ENCODE measurements around the gene GEMIN5.
"Not testable (repeated sequence)": the region's sequence is repeated elsewhere in the genome, so short reads cannot be mapped to it uniquely, and the experiment has no call there.

GEMIN5 gene, protein sequence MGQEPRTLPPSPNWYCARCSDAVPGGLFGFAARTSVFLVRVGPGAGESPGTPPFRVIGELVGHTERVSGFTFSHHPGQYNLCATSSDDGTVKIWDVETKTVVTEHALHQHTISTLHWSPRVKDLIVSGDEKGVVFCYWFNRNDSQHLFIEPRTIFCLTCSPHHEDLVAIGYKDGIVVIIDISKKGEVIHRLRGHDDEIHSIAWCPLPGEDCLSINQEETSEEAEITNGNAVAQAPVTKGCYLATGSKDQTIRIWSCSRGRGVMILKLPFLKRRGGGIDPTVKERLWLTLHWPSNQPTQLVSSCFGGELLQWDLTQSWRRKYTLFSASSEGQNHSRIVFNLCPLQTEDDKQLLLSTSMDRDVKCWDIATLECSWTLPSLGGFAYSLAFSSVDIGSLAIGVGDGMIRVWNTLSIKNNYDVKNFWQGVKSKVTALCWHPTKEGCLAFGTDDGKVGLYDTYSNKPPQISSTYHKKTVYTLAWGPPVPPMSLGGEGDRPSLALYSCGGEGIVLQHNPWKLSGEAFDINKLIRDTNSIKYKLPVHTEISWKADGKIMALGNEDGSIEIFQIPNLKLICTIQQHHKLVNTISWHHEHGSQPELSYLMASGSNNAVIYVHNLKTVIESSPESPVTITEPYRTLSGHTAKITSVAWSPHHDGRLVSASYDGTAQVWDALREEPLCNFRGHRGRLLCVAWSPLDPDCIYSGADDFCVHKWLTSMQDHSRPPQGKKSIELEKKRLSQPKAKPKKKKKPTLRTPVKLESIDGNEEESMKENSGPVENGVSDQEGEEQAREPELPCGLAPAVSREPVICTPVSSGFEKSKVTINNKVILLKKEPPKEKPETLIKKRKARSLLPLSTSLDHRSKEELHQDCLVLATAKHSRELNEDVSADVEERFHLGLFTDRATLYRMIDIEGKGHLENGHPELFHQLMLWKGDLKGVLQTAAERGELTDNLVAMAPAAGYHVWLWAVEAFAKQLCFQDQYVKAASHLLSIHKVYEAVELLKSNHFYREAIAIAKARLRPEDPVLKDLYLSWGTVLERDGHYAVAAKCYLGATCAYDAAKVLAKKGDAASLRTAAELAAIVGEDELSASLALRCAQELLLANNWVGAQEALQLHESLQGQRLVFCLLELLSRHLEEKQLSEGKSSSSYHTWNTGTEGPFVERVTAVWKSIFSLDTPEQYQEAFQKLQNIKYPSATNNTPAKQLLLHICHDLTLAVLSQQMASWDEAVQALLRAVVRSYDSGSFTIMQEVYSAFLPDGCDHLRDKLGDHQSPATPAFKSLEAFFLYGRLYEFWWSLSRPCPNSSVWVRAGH (N-terminal part only)

GRCh38 chr5:154937718-154938466, at the start of gene GEMIN5:
GEMIN5 (minus strand) TSS chr5:154938211; CDS start chr5:154938133, 78 bp downstream.
- peak; percentile 88 for DNase-seq

GRCh38 chr5:154986151-154986550, 48.1 kb upstream of the GEMIN5 start:
- DNase-seq, result no peak

GRCh38 chr5:154984946-154985516, 47.0 kb upstream of the GEMIN5 start:
- no peak for DNase-seq

GRCh38 chr5:154978294-154978693, 40.3 kb upstream of the GEMIN5 start:
- not testable (repeated sequence) for DNase-seq

DNA sequence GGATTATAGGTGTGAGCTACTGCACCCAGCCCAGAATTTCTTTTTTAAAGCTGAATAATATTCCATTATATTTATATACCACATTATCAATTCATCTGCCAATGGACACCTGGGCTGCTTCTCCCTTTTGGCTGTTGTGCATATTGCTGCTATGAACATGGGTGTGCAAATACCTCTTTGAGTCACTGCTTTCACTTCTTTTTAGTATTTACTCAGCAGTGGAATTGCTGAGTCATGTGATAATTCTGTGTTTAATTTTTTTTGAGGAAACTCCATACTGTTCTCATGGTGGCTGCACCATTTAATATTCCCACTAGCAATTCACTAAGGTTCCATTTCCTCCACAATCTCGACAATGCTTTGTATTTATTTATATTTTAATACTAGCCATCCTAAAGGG, 39.4 kb upstream of the GEMIN5 start:
- no peak for DNase-seq

DNA sequence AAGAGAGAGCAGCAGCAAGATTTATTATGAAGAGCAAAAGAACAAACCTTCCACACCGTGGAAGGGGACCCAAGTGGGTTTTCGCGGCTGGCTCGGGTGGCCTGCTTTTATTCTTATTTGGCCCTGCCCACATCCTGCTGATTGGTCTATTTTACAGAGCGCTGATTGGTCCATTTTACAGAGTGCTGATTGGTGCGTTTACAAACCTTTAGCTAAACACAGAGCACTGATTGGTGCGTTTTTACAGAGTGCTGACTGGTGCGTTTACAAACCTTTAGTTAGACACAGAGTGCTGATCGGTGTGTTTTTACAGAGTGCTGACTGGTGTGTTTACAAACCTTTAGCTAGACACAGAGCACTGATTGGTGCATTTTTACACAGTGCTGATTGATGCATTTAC, 38.1 kb upstream of the GEMIN5 start:
- DNase-seq, result not testable (repeated sequence)

DNA sequence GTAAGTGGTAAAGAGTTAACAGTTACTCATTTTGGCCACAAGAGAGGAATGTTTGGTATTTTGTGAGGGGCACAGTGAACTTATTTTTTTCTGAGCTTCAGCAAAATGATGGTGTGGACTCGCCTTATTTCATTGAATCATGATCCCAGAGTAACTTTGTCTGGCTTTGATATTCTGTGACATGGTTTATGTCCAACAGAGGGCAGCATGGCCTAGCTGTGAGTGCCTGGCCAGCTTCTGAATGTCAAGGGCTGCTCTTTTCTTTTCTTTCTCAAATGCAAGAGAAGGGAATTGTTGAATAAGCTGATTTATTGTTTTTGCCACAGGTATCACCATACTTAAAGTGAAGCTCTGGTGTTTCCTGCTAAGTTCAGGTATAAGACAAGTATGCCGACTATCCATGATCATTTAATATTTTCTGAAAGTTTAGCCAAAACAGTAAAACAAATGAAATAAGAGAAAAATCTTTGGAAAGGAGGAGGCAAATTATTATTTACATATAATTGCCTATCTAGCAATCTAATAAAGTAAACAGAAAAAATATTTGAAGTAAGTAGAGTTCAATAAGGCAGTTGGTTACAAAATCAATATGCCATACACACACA, 34.6 kb upstream of the GEMIN5 start:
- DNase-seq, result no peak

GRCh38 chr5:154971501-154971900, 33.5 kb upstream of the GEMIN5 start:
- DNase-seq, result no peak

DNA sequence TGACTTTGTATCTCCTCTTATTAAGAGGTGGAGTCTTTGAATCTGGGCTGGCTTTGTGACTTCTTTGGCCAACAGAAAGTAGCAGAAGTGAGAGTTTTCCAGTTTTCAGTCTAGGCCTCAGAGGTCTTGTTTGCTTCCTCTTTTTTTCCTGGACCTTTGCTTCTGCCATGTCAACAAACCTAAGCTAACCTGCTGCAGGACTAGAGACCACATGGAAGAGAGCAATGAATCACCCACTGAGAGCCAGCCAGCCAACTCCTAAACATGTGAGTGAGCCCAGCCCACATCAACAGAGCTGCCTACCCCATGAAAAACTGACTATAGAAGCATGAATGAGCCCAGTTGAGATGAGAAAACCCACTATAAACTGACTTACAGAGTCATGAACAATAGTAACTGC, 32.7 kb upstream of the GEMIN5 start:
- no peak for DNase-seq

- DNase-seq, result no peak
Observed at GRCh38 chr5:154968953-154969352, 30.9 kb upstream of the GEMIN5 start.

- DNase-seq, result peak; percentile 6
Observed at GRCh38 chr5:154967421-154968024, 29.5 kb upstream of the GEMIN5 start.

DNA sequence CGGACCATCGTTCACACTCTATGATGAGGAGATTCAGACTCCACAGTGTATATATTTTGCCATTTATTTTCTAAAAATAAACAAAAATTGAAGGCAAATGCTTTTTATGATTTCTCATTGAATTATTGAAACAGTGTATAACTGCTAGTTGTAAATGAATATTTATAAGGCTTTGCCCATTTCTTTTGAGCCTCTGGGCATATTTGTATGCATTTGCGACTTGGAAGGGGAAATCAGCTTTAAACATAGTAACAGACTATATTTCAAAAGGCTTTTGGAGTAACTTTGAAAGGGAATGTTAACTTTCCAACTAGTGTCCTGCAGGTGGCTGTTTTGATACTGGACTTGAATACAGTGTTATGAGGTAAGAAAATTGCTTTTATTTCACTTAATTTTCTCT, 28.9 kb upstream of the GEMIN5 start:
- no peak for DNase-seq

GRCh38 chr5:154966081-154966841, 28.2 kb upstream of the GEMIN5 start:
- DNase-seq, result no peak

DNA sequence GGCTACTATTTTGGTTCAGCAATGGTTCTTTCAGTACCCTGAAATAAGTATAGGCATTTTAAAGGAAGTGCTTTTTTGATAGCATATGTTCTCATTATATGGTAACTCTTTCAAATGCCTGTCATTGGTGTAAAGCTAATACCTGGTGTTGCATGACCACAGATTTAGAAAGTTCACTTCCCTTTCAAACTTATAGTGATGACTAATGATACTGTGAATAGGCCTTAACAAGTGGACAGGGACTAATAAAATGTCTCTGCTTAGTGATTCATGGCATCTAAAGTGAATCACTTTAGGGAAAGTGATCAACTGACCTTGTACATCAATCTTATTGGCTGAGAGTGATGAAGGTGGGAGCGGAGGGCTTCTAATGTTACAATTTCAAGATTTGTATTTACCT, 24.5 kb upstream of the GEMIN5 start:
- DNase-seq, result no peak

DNA sequence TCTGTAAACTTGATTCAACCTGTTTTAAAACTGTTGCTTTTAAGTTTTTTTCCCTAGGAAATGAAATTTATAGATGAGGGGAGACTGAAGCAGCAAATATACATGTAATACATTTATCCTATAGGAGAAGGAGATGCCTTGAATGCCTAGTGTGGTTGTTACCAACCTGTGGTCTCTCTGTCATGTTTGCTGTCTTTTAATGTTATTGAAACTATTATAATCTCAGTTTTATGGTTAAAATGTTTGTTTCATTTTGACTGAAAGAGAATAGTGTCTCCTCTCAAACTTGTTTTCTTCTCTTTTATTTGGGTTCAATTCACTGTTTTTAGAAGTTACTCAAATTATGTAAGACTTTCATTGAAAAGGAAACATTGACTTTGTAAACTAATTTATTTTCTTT, 18.7 kb upstream of the GEMIN5 start:
- DNase-seq, result no peak

DNA sequence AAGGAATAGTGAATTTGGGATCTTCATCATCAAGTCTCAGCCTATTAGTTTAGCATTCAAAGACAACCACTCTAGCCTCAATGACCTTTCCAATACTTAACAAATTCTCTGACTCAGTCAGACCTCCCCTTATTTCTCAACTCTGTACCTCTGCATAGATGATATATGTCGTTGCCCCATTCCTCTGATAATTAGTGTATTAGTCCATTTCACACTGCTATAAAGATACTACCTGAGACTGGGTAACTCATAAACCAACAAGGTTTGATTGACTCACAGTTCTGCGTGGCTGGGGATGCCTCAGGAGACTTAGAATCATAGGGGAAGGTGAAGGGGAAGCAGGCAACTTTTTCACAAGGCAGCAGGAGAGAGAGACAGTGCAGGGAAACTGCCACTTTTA, 11.8 kb upstream of the GEMIN5 start:
- DNase-seq, result no peak

DNA sequence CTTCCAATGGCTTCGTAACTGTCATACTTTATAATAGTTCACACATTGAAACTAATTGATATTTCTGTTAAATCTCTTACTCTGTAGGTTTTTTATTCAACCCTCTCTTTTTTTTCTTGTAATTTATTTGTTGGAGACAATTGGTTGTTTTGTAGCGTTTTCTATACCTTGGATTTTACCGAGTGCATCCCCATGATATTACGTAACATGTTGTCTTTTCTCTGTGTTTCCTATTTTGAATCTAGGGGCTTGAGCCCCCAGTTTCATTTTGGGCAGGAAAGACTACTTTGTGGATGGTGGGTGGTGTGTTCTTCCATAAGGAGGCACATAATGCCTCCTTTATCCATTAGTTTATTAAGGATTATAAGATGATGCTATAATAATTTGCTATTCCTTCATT, 10.3 kb upstream of the GEMIN5 start:
- DNase-seq, result no peak

- no peak for DNase-seq
Observed at GRCh38 chr5:154947778-154948177, 9.8 kb upstream of the GEMIN5 start.

- DNase-seq, result peak; percentile 43
Observed at GRCh38 chr5:154945695-154946301, 7.8 kb upstream of the GEMIN5 start.

GRCh38 chr5:154944716-154945115, 6.7 kb upstream of the GEMIN5 start:
- DNase-seq, result no peak

Data from CD4-positive, alpha-beta T cell treated with Interleukin-10 for 1 hour (primary cell).